SK-N-SH (cell line): ENCODE data around the gene CDKN3. TPM values are rescaled to one million over a fixed set of nuclear protein-coding genes. Genes with fewer than 3 reads are reported as not detected.
"Not testable (repeated sequence)": the region's sequence is repeated elsewhere in the genome, so short reads cannot be mapped to it uniquely, and the experiment has no call there.

Experiments used
- CTCF ChIA-PET: fragments of 300-600, 350-600 bp; formaldehyde crosslinking; extraction: SDS; loops from one replicate; lab custom pipeline; 2021; lab: Yijun Ruan, JAX
- POLR2A ChIA-PET: fragments of 350-600 bp; sonication (Branson Sonifier 250); formaldehyde crosslinking; extraction: SDS; loops from one replicate; lab custom pipeline; 2020; ENCODE audit warnings: antibody characterized with exemption, inconsistent platforms; lab: Yijun Ruan, JAX
- DNase-seq: peaks from one replicate; pipeline ENCODE4 v3.0.0; 2012
- H2AFZ ChIP-seq: fragments of 200-600 bp; sonication (generic); 2 replicates; pipeline ENCODE4 v1.8.1; 2016; ENCODE audit warnings: antibody characterized with exemption, mild to moderate bottlenecking, low read depth
- H3F3A ChIP-seq: fragments of 200-600 bp; sonication (generic); replicated peaks from 2 replicates; pipeline ENCODE3; 2016; ENCODE audit warnings: antibody characterized with exemption, mild to moderate bottlenecking; ENCODE audit not compliant: insufficient read depth
- H3K27ac ChIP-seq, 2 experiments: fragments of 200-500 bp in 1 of 2; fragments of 200-600 bp in 1 of 2; sonication (Bioruptor generic) in 1 of 2; sonication (generic), shearing (Covaris generic) in 1 of 2; 2 replicates each; pipeline versions ENCODE4 v1.5.1 to v1.6.1; 2014 to 2016; ENCODE audit warnings: low read depth in 2 of 2, inconsistent platforms in 1 of 2, low read length in 1 of 2, mild to moderate bottlenecking in 1 of 2, mixed read lengths in 1 of 2
- H3K27me3 ChIP-seq: fragments of 200-600 bp; sonication (generic), shearing (Covaris generic); 2 replicates; pipeline ENCODE4 v1.6.1; 2016; ENCODE audit warnings: mixed run types; ENCODE audit not compliant: insufficient read depth
- H3K36me3 ChIP-seq, 2 experiments: fragments of 200-500 bp in 1 of 2; fragments of 200-600 bp in 1 of 2; sonication (Bioruptor generic) in 1 of 2; sonication (generic) in 1 of 2; replicated peaks in 1 of 2; 2 replicates each; pipeline versions ENCODE3 to v1.5.1; 2014 to 2016; ENCODE audit warnings: low read length in 1 of 2, mild to moderate bottlenecking in 1 of 2; ENCODE audit not compliant: insufficient read depth in 2 of 2, control insufficient read depth in 1 of 2
- H3K4me1 ChIP-seq, 2 experiments: fragments of 200-500 bp in 1 of 2; fragments of 200-600 bp in 1 of 2; sonication (Bioruptor generic) in 1 of 2; sonication (generic), shearing (Covaris generic) in 1 of 2; 2 replicates each; pipeline versions ENCODE4 v1.5.1 to v1.6.1; 2014 to 2016; ENCODE audit warnings: low read depth in 1 of 2, low read length in 1 of 2, mixed run types in 1 of 2; ENCODE audit not compliant: insufficient read depth in 2 of 2, control insufficient read depth in 1 of 2
- H3K4me2 ChIP-seq: fragments of 200-600 bp; sonication (generic), shearing (Covaris generic); 2 replicates; pipeline ENCODE4 v1.6.1; 2017; ENCODE audit warnings: mixed run types
- H3K4me3 ChIP-seq, 2 experiments: fragments of 200-500 bp in 1 of 2; fragments of 200-600 bp in 1 of 2; sonication (Bioruptor generic) in 1 of 2; sonication (generic), shearing (Covaris generic) in 1 of 2; 2 replicates each; pipeline versions ENCODE4 v1.5.1 to v1.8.1; 2014 to 2016; ENCODE audit warnings: low read depth in 2 of 2, inconsistent platforms in 1 of 2, low read length in 1 of 2, mild to moderate bottlenecking in 1 of 2, mixed read lengths in 1 of 2, moderate library complexity in 1 of 2
- H3K79me2 ChIP-seq: fragments of 200-600 bp; sonication (generic); 2 replicates; pipeline ENCODE4 v1.8.1; 2017; ENCODE audit warnings: mild to moderate bottlenecking; ENCODE audit not compliant: insufficient read depth
- H3K9ac ChIP-seq: fragments of 200-600 bp; sonication (generic); 2 replicates; pipeline ENCODE4 v1.6.1; 2017; ENCODE audit warnings: mixed run types
- H3K9me2 ChIP-seq: fragments of 200-600 bp; sonication (generic); 2 replicates; pipeline ENCODE4 v1.6.1; 2017; ENCODE audit warnings: mixed run types
- H3K9me3 ChIP-seq: fragments of 200-600 bp; sonication (generic); 2 replicates; pipeline ENCODE4 v1.6.1; 2017; ENCODE audit warnings: mixed run types, mild to moderate bottlenecking, moderate library complexity
- H4K20me1 ChIP-seq: fragments of 200-600 bp; sonication (generic); 2 replicates; pipeline ENCODE4 v1.6.1; 2017; ENCODE audit warnings: mild to moderate bottlenecking, mixed run types; ENCODE audit not compliant: insufficient read depth
- GABPA ChIP-seq: IDR thresholded peaks from 2 replicates; pipeline ENCODE4 v1.4.0; 2012; ENCODE audit warnings: low read depth, mild to moderate bottlenecking
- MEF2A ChIP-seq: IDR thresholded peaks from 2 replicates; pipeline ENCODE4 v1.4.0; 2012; ENCODE audit warnings: low read depth, borderline replicate concordance
- RAD21 ChIP-seq: IDR thresholded peaks from 2 replicates; pipeline ENCODE4 v1.6.1; 2012; ENCODE audit warnings: mild to moderate bottlenecking, low read length
- RCOR1 ChIP-seq: fragments of 150-350 bp; IDR thresholded peaks from 2 replicates; pipeline ENCODE4 v1.6.1; 2017; ENCODE audit warnings: antibody characterized with exemption, low read length
- TCF12 ChIP-seq: IDR thresholded peaks from 2 replicates; pipeline ENCODE4 v1.4.0; 2012
- YY1 ChIP-seq: IDR thresholded peaks from 2 replicates; pipeline ENCODE4 v1.4.0; 2012; ENCODE audit warnings: low read depth, mild to moderate bottlenecking
- WGBS: methylation state at CpG from one replicate; pipeline ENCODE4 v1.1.6; 2017; ENCODE audit warnings: low lambda C conversion rate; 5-methylcytosine and 5-hydroxymethylcytosine counted together
- polyA plus RNA-seq, 3 experiments: library from polyadenylated mRNA; depleted of rRNA; stranded (reverse); fragments of >200 nt; gene quantifications; 2 replicates each; pipeline ENCODE4 v1.2.3, GENCODE V29; 2012

The CDKN3 gene
- polyA plus RNA-seq, 1 of the 3 experiments (the other 2 are of a cell fraction) = 26.7 TPM

- ChIA-PET POLR2A (no interaction called here), CTCF (no interaction called here)
- TF ChIP-seq RAD21 (no peak), YY1 (no peak), TCF12 (no peak)
- no peaks in the 10 kb centered on the region for H3K9me3 ChIP-seq
- no peaks in the 10 kb centered on the region for H3K27me3 ChIP-seq
- no peaks in the 10 kb centered on the region for H3K36me3 ChIP-seq
- peaks cover under 1 to 10% of the 10 kb centered on the region in 2 experiments; a peak in 2 of 4 replicates for H3K4me1 ChIP-seq
- H3K9ac ChIP-seq = no peak overlapping the region
- WGBS = 60% methylated on average over 11 of the region's 11 CpGs
- no peak overlapping the region for H2AFZ ChIP-seq
- no peaks in the 10 kb centered on the region for H3K9me2 ChIP-seq
- no peak for DNase-seq
- no peak overlapping the region for H3K27ac ChIP-seq
- H3K4me2 ChIP-seq = no peak overlapping the region
- H4K20me1 ChIP-seq = no peaks in the 10 kb centered on the region
- no peaks in the 10 kb centered on the region for H3K79me2 ChIP-seq
- peaks cover under 1% of the 10 kb centered on the region for H3F3A ChIP-seq
- H3K4me3 ChIP-seq = no peak overlapping the region
These were observed 26.2 kb upstream of the CDKN3 start for GRCh38 chr14:54370323-54371198.

GRCh38 chr14:54374117-54374884, 22.5 kb upstream of the CDKN3 start:
- no peak overlapping the region for H3K9ac ChIP-seq
- no peaks in the 10 kb centered on the region for H3K9me2 ChIP-seq
- ChIA-PET POLR2A (no interaction called here), CTCF (interaction anchor here (1.2 kb wide), 1 partner anchor 27 kb away, joined by 3 read pairs; no protein-coding TSS in a partner anchor)
- H4K20me1 ChIP-seq = no peaks in the 10 kb centered on the region
- DNase-seq = no peak
- no peak for TF ChIP-seq RAD21
- TF ChIP-seq MEF2A = no peak
- 73% methylated on average over 7 of the region's 7 CpGs for WGBS
- H3K4me2 ChIP-seq = no peak overlapping the region
- no peak overlapping the region for H3K4me3 ChIP-seq
- H3K79me2 ChIP-seq = no peaks in the 10 kb centered on the region
- H3K27ac ChIP-seq = no peak overlapping the region
- no peaks in the 10 kb centered on the region; the same call in 1 of the 2 replicates for H3K27me3 ChIP-seq
- no peaks in the 10 kb centered on the region for H3F3A ChIP-seq
- peaks cover 0 to 4% of the 10 kb centered on the region in 2 experiments; a peak in 1 of 4 replicates for H3K4me1 ChIP-seq
- no peaks in the 10 kb centered on the region for H3K36me3 ChIP-seq
- no peaks in the 10 kb centered on the region for H3K9me3 ChIP-seq
- H2AFZ ChIP-seq = no peak overlapping the region

GRCh38 chr14:54377501-54377900, 19.3 kb upstream of the CDKN3 start:
- ChIA-PET POLR2A (no interaction called here), CTCF (no interaction called here)
- DNase-seq = no peak
- 38% methylated on average over 6 of the region's 7 CpGs for WGBS
- no peak overlapping the region for H2AFZ ChIP-seq
- no peak overlapping the region for H3K27ac ChIP-seq
- TF ChIP-seq RCOR1 = no peak
- no peak for TF ChIP-seq GABPA
- H3K4me2 ChIP-seq = no peak overlapping the region
- H3K9me2 ChIP-seq = no peaks in the 10 kb centered on the region
- no peak overlapping the region for H3K9ac ChIP-seq
- H3K79me2 ChIP-seq = no peaks in the 10 kb centered on the region
- H3K36me3 ChIP-seq = no peaks in the 10 kb centered on the region
- no peaks in the 10 kb centered on the region for H3K4me1 ChIP-seq
- H3K9me3 ChIP-seq = no peaks in the 10 kb centered on the region
- H3F3A ChIP-seq = no peaks in the 10 kb centered on the region
- H3K4me3 ChIP-seq = no peak overlapping the region
- no peaks in the 10 kb centered on the region for H4K20me1 ChIP-seq
- no peaks in the 10 kb centered on the region; the same call in 1 of the 2 replicates for H3K27me3 ChIP-seq

GRCh38 chr14:54378893-54379292, 17.9 kb upstream of the CDKN3 start:
- H3K9me2 ChIP-seq, H3K4me1 ChIP-seq, H3F3A ChIP-seq, H3K9me3 ChIP-seq, H3K9ac ChIP-seq, H3K4me2 ChIP-seq, H4K20me1 ChIP-seq, H3K36me3 ChIP-seq, H3K79me2 ChIP-seq, H3K27me3 ChIP-seq, DNase-seq, H2AFZ ChIP-seq, H3K4me3 ChIP-seq, POLR2A ChIA-PET, H3K27ac ChIP-seq: not testable (repeated sequence)
- CTCF ChIA-PET = interaction anchor here (2.2 kb wide), 1 partner anchor 12 kb away, joined by 9 read pairs; no protein-coding TSS in a partner anchor
- WGBS = 41% methylated on average over 5 of the region's 5 CpGs

- H2AFZ ChIP-seq, H3K27me3 ChIP-seq, H4K20me1 ChIP-seq, H3K4me1 ChIP-seq, H3K4me3 ChIP-seq, H3K9me2 ChIP-seq, H3K4me2 ChIP-seq, H3K79me2 ChIP-seq, H3F3A ChIP-seq, DNase-seq, H3K36me3 ChIP-seq, H3K9me3 ChIP-seq, H3K9ac ChIP-seq, H3K27ac ChIP-seq, POLR2A ChIA-PET: not testable (repeated sequence)
- WGBS = 89% methylated on average over 3 of the region's 3 CpGs
- CTCF ChIA-PET = interaction anchor here (1.2 kb wide), 1 partner anchor 16 kb away, joined by 5 read pairs; the partner anchor contains the start of gene CDKN3
These were observed 16.2 kb upstream of the CDKN3 start for GRCh38 chr14:54380558-54380957.
